NOMO-1 treated with dmso at 0.1 percent for 144 hours (cell line): ENCODE measurements around the gene AOAH.

ENCODE experiments used
- DNase-seq: peaks from one replicate; lab custom pipeline; 2025; ENCODE audit not compliant: unreplicated experiment; lab: John Stamatoyannopoulos, UW

The AOAH gene

GRCh38 chr7:36564489-36564888 is 159.8 kb downstream of the AOAH start:
- DNase-seq, result no peak

GRCh38 chr7:36563706-36564327 is 160.5 kb downstream of the AOAH start:
- DNase-seq, result no peak

GRCh38 chr7:36562121-36562520 is 162.2 kb downstream of the AOAH start:
- no peak for DNase-seq

- no peak for DNase-seq
These were observed 175.3 kb downstream of the AOAH start for GRCh38 chr7:36549029-36549428.

- DNase-seq, result no peak
These were observed 176.9 kb downstream of the AOAH start for GRCh38 chr7:36547416-36547815.

GRCh38 chr7:36546331-36546730 is 178.0 kb downstream of the AOAH start:
- no peak for DNase-seq

- DNase-seq, result no peak
These were observed 179.0 kb downstream of the AOAH start for GRCh38 chr7:36545291-36545690.

GRCh38 chr7:36538126-36538525 is 186.2 kb downstream of the AOAH start:
- DNase-seq, result no peak

- DNase-seq, result no peak
These were observed 188.2 kb downstream of the AOAH start for GRCh38 chr7:36535866-36536664.

- DNase-seq, result no peak
These were observed 190.6 kb downstream of the AOAH start for GRCh38 chr7:36533717-36534116.

GRCh38 chr7:36532981-36533499 is 191.3 kb downstream of the AOAH start:
- DNase-seq, result no peak

- DNase-seq, result no peak
These were observed 192.3 kb downstream of the AOAH start for GRCh38 chr7:36531951-36532350.

- DNase-seq, result no peak
These were observed 193.8 kb downstream of the AOAH start for GRCh38 chr7:36530456-36530855.

- DNase-seq, result no peak
These were observed 196.8 kb downstream of the AOAH start for GRCh38 chr7:36527549-36527913.

- no peak for DNase-seq
These were observed 197.3 kb downstream of the AOAH start for GRCh38 chr7:36526863-36527548.

- no peak for DNase-seq
These were observed 200.8 kb downstream of the AOAH start for GRCh38 chr7:36523371-36524101.

- no peak for DNase-seq
These were observed 201.8 kb downstream of the AOAH start for GRCh38 chr7:36522453-36523007.

GRCh38 chr7:36521911-36522310 is 202.4 kb downstream of the AOAH start:
- DNase-seq, result no peak

GRCh38 chr7:36521133-36521532 is 203.2 kb downstream of the AOAH start:
- DNase-seq, result no peak

- no peak for DNase-seq
These were observed 208.4 kb downstream of the AOAH start for GRCh38 chr7:36515847-36516246.
